Osteocyte (in vitro differentiated cells): Measurements from ENCODE around the gene GLIS1. TPM values are rescaled to one million over a fixed set of nuclear protein-coding genes. Genes with fewer than 3 reads are reported as not detected.
A peak's percentile ranks its signal among the peaks of the same experiment; 100 is the strongest.
"Not testable (repeated sequence)": the region's sequence is repeated elsewhere in the genome, so short reads cannot be mapped to it uniquely, and the experiment has no call there.

Source experiments
- DNase-seq: peaks from one replicate; pipeline ENCODE4 v3.0.0; 2021; ENCODE audit warnings: mixed read lengths; ENCODE audit not compliant: unreplicated experiment; ENCODE audit errors: extremely low spot score
- H3K27ac Mint-ChIP-seq: one replicate; pipeline ENCODE4 v1.8.0; 2021; ENCODE audit warnings: mild to moderate bottlenecking, mixed read lengths; ENCODE audit not compliant: unreplicated experiment
- H3K27me3 Mint-ChIP-seq: one replicate; pipeline ENCODE4 v1.8.0; 2021; ENCODE audit warnings: mixed read lengths; ENCODE audit not compliant: unreplicated experiment
- H3K36me3 Mint-ChIP-seq: one replicate; pipeline ENCODE4 v1.8.0; 2021; ENCODE audit warnings: mixed read lengths; ENCODE audit not compliant: unreplicated experiment
- H3K4me1 Mint-ChIP-seq: one replicate; pipeline ENCODE4 v1.8.0; 2021; ENCODE audit warnings: mixed read lengths; ENCODE audit not compliant: unreplicated experiment
- H3K4me3 Mint-ChIP-seq: one replicate; pipeline ENCODE4 v1.8.0; 2021; ENCODE audit warnings: mild to moderate bottlenecking, moderate library complexity, mixed read lengths; ENCODE audit not compliant: unreplicated experiment
- H3K9me3 Mint-ChIP-seq: one replicate; pipeline ENCODE4 v1.8.0; 2021; ENCODE audit warnings: mixed read lengths; ENCODE audit not compliant: unreplicated experiment
- CTCF ChIP-seq: fragments of 200-600 bp; sonication (generic); IDR thresholded peaks from 2 replicates; pipeline ENCODE4 v1.5.0; 2021; ENCODE audit warnings: antibody characterized with exemption, mild to moderate bottlenecking, moderate library complexity
- total RNA-seq: library from RNA; stranded (reverse); gene quantifications from 2 replicates; pipeline ENCODE4 v1.2.1, GENCODE V29; 2021

Gene GLIS1
- total RNA-seq, 1 donor from 2014 or later = 38.3 TPM

DNA sequence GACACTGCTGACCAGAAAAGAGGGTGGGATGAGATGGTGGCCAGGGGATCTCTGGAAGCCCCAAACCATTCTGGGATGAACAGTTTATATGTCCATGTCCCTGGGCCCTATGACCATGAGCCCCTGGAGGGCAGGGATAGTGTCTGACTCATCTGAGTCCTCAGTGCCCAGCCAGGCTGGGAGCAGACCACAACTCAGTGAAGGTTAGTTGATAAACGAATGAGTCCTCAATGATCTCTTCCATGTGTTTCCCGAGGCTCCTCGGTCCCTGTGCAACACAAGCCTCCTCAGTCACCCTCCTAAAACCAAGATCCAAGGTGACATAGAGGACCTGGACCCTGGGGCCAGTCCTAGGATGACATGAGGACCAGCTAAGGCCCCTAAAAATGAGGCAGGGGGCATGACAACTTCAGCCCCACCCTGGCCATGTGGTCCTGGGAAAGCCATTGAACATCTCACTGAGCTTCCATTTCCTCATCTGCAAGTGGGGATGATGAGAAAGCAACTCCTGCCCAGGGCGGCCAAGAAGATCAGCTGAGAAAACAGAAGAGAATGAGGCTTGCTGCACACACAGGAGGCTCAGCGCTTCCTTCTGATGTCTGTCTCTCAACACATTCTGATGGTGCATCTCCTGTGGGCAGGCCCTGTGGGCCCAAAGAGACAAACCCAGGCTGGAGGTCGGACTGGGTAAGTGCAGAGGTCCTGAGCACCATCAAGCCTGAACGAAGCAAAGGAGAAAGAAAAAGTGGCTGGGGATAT, 86.3 kb downstream of the GLIS1 start:
- H3K27ac Mint-ChIP-seq = peak overlapping the region; percentile 60
- DNase-seq = no peak

GRCh38 chr1:53651356-53651755, 87.6 kb downstream of the GLIS1 start:
- no peak for DNase-seq
- H3K4me1 Mint-ChIP-seq = peaks cover 73% of the 10 kb centered on the region
- H3K4me3 Mint-ChIP-seq = no peak overlapping the region
- no peaks in the 10 kb centered on the region for H3K27me3 Mint-ChIP-seq
- H3K27ac Mint-ChIP-seq = peak overlapping the region; percentile 43
- TF ChIP-seq CTCF = no peak
- no peaks in the 10 kb centered on the region for H3K36me3 Mint-ChIP-seq
- H3K9me3 Mint-ChIP-seq = no peaks in the 10 kb centered on the region

More for the DNA sequence above, 86.3 kb downstream of the GLIS1 start:
- Mint-ChIP-seq H3K4me1 (peaks cover 82% of the 10 kb centered on the region), H3K4me3 (no peak overlapping the region), H3K9me3 (no peaks in the 10 kb centered on the region), H3K27me3 (no peaks in the 10 kb centered on the region), H3K36me3 (no peaks in the 10 kb centered on the region)
- TF ChIP-seq CTCF = no peak

- no peak for TF ChIP-seq CTCF
- no peaks in the 10 kb centered on the region for H3K9me3 Mint-ChIP-seq
- H3K27me3 Mint-ChIP-seq = no peaks in the 10 kb centered on the region
- H3K4me3 Mint-ChIP-seq = no peak overlapping the region
- DNase-seq = no peak
- peak overlapping the region; percentile 47 for H3K27ac Mint-ChIP-seq
- H3K36me3 Mint-ChIP-seq = no peaks in the 10 kb centered on the region
- H3K4me1 Mint-ChIP-seq = peaks cover 71% of the 10 kb centered on the region
These were observed 90.4 kb downstream of the GLIS1 start for GRCh38 chr1:53648516-53648915.

DNA sequence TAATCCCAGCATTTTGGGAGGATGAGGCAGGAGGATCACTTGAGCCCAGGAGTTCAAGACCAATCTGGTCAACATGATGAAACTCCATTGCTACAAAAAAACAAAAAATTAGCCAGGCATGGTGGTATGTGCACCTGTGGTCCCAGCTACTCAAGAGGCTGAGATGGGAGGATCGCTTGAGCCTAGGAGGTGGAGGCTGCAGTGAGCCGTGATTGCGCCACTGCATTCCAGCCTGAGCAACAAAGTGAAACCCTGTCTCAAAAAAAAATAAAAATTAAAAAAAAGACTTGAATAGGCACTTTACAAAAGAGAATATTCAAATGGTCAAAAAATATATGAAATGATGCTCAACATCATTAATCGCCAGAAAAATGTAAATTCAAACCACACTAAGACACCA, 91.0 kb downstream of the GLIS1 start:
- DNase-seq, H3K9me3 Mint-ChIP-seq, H3K36me3 Mint-ChIP-seq, H3K27me3 Mint-ChIP-seq, H3K4me3 Mint-ChIP-seq: not testable (repeated sequence)
- Mint-ChIP-seq H3K4me1 (peaks cover 71% of the 10 kb centered on the region), H3K27ac (peak overlapping the region; percentile 47)

DNA sequence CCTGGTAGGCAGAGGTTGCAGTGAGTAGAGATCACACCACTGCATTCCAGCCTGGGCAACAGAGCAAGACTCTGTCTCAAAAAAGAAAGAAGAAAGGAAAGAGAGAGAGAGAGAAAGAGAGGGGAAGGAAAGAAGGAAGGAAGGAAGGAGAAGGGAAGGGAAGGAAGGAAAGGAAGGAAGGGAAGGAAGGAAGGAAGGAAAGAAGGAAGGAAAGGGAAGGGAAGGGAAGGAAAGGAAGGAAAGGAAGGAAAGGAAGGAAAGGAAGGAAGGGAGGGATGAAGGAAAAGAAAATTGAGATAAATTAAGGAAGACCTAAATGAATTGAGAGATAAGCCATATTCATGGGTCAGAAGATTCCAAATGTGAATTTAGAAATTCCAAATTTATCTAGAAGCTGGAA, 92.2 kb downstream of the GLIS1 start:
- H3K27ac Mint-ChIP-seq = peak overlapping the region; percentile 5
- no peak for DNase-seq
- H3K36me3 Mint-ChIP-seq = no peaks in the 10 kb centered on the region
- H3K9me3 Mint-ChIP-seq = no peaks in the 10 kb centered on the region
- no peak overlapping the region for H3K4me3 Mint-ChIP-seq
- peaks cover 67% of the 10 kb centered on the region for H3K4me1 Mint-ChIP-seq
- no peaks in the 10 kb centered on the region for H3K27me3 Mint-ChIP-seq
- no peak for TF ChIP-seq CTCF
